Measurements from ENCODE around the gene TDRD1. TPM values are rescaled to one million over a fixed set of nuclear protein-coding genes. Genes with fewer than 3 reads are reported as not detected.

TDRD1 gene
- total RNA-seq, 4 donors from 2014 or later: under 0.01 to 0.42 (median 0.22) TPM; not detected in 1

- WGBS, 2 donors: 88 to 91% methylated on average over 5 of the region's 5 CpGs
- Histone ChIP-seq H3K36me3 (no peaks in the 10 kb centered on the region), H3K4me3 (no peak overlapping the region), H3K9me3 (no peaks in the 10 kb centered on the region), H3K27ac (no peak overlapping the region), H3K4me1 (no peaks in the 10 kb centered on the region), H3K27me3 (no peaks in the 10 kb centered on the region)
- no peak for DNase-seq (ENCODE audit: low spot score in 2 of 2)
- TF ChIP-seq EP300 (IDR thresholded peaks at IDR 0.05) (no peak), POLR2A (IDR thresholded peaks at IDR 0.05) (no peak)
- TF ChIP-seq, protein P1, sequence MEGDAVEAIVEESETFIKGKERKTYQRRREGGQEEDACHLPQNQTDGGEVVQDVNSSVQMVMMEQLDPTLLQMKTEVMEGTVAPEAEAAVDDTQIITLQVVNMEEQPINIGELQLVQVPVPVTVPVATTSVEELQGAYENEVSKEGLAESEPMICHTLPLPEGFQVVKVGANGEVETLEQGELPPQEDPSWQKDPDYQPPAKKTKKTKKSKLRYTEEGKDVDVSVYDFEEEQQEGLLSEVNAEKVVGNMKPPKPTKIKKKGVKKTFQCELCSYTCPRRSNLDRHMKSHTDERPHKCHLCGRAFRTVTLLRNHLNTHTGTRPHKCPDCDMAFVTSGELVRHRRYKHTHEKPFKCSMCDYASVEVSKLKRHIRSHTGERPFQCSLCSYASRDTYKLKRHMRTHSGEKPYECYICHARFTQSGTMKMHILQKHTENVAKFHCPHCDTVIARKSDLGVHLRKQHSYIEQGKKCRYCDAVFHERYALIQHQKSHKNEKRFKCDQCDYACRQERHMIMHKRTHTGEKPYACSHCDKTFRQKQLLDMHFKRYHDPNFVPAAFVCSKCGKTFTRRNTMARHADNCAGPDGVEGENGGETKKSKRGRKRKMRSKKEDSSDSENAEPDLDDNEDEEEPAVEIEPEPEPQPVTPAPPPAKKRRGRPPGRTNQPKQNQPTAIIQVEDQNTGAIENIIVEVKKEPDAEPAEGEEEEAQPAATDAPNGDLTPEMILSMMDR (IDR thresholded peaks at IDR 0.05): no peak
These were observed 72.9 kb downstream of the TDRD1 start for GRCh38 chr10:114252092-114252491.

GRCh38 chr10:114252883-114253282, 73.7 kb downstream of the TDRD1 start:
- no peak overlapping the region for H3K4me3 ChIP-seq
- H3K36me3 ChIP-seq: no peaks in the 10 kb centered on the region
- no peak overlapping the region for H3K27ac ChIP-seq
- 73 to 91% methylated on average over 3 to 4 of the region's 7 CpGs for WGBS, 2 donors
- no peak for TF ChIP-seq POLR2A (IDR thresholded peaks at IDR 0.05)
- no peak for DNase-seq (ENCODE audit: low spot score in 2 of 2)
- no peaks in the 10 kb centered on the region for H3K9me3 ChIP-seq
- peaks cover 0 to 7% (median 0%) of the 10 kb centered on the region in 4 donors for H3K4me1 ChIP-seq
- no peaks in the 10 kb centered on the region for H3K27me3 ChIP-seq

GRCh38 chr10:114255227-114255626, 76.1 kb downstream of the TDRD1 start:
- no peaks in the 10 kb centered on the region for H3K36me3 ChIP-seq
- TF ChIP-seq EP300 (IDR thresholded peaks at IDR 0.05) (no peak), POLR2A (IDR thresholded peaks at IDR 0.05) (no peak)
- TF ChIP-seq, protein P1 (IDR thresholded peaks at IDR 0.05): no peak
- H3K27ac ChIP-seq: no peak overlapping the region
- 88 to 94% methylated on average over 1 of the region's 1 CpG for WGBS, 2 donors
- H3K4me1 ChIP-seq: peaks cover 0 to 18% (median 0%) of the 10 kb centered on the region in 4 donors
- no peaks in the 10 kb centered on the region for H3K27me3 ChIP-seq
- no peak for DNase-seq (ENCODE audit: low spot score in 2 of 2)
- no peaks in the 10 kb centered on the region for H3K9me3 ChIP-seq
- no peak overlapping the region for H3K4me3 ChIP-seq

- Histone ChIP-seq H3K27ac (no peak overlapping the region), H3K9me3 (no peaks in the 10 kb centered on the region), H3K4me3 (no peak overlapping the region), H3K36me3 (no peaks in the 10 kb centered on the region), H3K4me1 (peaks cover 0 to 22% (median 0%) of the 10 kb centered on the region in 4 donors), H3K27me3 (no peaks in the 10 kb centered on the region)
- WGBS, 2 donors: 83 to 85% methylated on average over 12 of the region's 12 CpGs
- TF ChIP-seq, protein P1 (IDR thresholded peaks at IDR 0.05): no peak
- TF ChIP-seq POLR2A (IDR thresholded peaks at IDR 0.05) (no peak), EP300 (IDR thresholded peaks at IDR 0.05) (no peak)
- no peak for DNase-seq (ENCODE audit: low spot score in 2 of 2)
These were observed 77.0 kb downstream of the TDRD1 start for GRCh38 chr10:114256008-114256765.

- no peaks in the 10 kb centered on the region for H3K27me3 ChIP-seq
These were observed 77.7 kb downstream of the TDRD1 start for GRCh38 chr10:114256822-114257221.

More at GRCh38 chr10:114256822-114257221, 77.7 kb downstream of the TDRD1 start:
- Histone ChIP-seq H3K27ac (no peak overlapping the region), H3K36me3 (no peaks in the 10 kb centered on the region), H3K9me3 (no peaks in the 10 kb centered on the region), H3K4me1 (peaks cover 0 to 22% (median 0%) of the 10 kb centered on the region in 4 donors), H3K4me3 (no peak overlapping the region)
- 77 to 78% methylated on average over 3 of the region's 3 CpGs for WGBS, 2 donors
- no peak for DNase-seq (ENCODE audit: low spot score in 2 of 2)
- TF ChIP-seq POLR2A (IDR thresholded peaks at IDR 0.05) (no peak), EP300 (IDR thresholded peaks at IDR 0.05) (no peak)
- TF ChIP-seq, protein P1 (IDR thresholded peaks at IDR 0.05): no peak

Measured in tibial nerve (tissue), 4 donors.